Epithelial cell of proximal tubule (primary cell): ENCODE results near the gene WDR54. TPM values are rescaled to one million over a fixed set of nuclear protein-coding genes. Genes with fewer than 3 reads are reported as not detected.

Experiments used
- DNase-seq: peaks from one replicate; pipeline ENCODE4 v3.0.0-alpha.2; 2011; ENCODE audit warnings: low read depth
- H3K4me3 ChIP-seq: 2 replicates; pipeline ENCODE4 v1.5.1; 2011; ENCODE audit warnings: low read depth, mild to moderate bottlenecking, low read length
- CTCF ChIP-seq: conservative IDR thresholded peaks from 2 replicates; pipeline ENCODE4 v1.5.1; 2012; ENCODE audit warnings: low read depth, mild to moderate bottlenecking, low read length
- total RNA-seq: library from RNA; depleted of rRNA; stranded (reverse); fragments of >200 nt; gene quantifications from 2 replicates; pipeline ENCODE4 v1.2.3, GENCODE V29; 2015

WDR54 gene
- total RNA-seq, 1 donor from 2014 or later = 61.7 TPM

- no peak overlapping the region for H3K4me3 ChIP-seq
- DNase-seq = no peak
- no peak for TF ChIP-seq CTCF
These were observed 7.1 kb downstream of the WDR54 start for GRCh38 chr2:74428675-74429074.

- no peak for DNase-seq
- no peak for TF ChIP-seq CTCF
- no peak overlapping the region for H3K4me3 ChIP-seq
These were observed 8.2 kb downstream of the WDR54 start for GRCh38 chr2:74429487-74430451.

- no peak for DNase-seq
- no peak overlapping the region for H3K4me3 ChIP-seq
- no peak for TF ChIP-seq CTCF
These were observed 9.0 kb downstream of the WDR54 start for GRCh38 chr2:74430502-74430901.

GRCh38 chr2:74436111-74436805, 14.7 kb downstream of the WDR54 start:
- DNase-seq = no peak
- H3K4me3 ChIP-seq = no peak overlapping the region
- no peak for TF ChIP-seq CTCF

- TF ChIP-seq CTCF = no peak
- no peak for DNase-seq
- H3K4me3 ChIP-seq = no peak overlapping the region
These were observed 15.5 kb downstream of the WDR54 start for GRCh38 chr2:74436848-74437695.

GRCh38 chr2:74438248-74438647, 16.7 kb downstream of the WDR54 start:
- TF ChIP-seq CTCF = no peak
- DNase-seq = no peak
- H3K4me3 ChIP-seq = no peak overlapping the region
